Kidney epithelial cell (primary cell): ENCODE data around the gene EEIG2. TPM values are rescaled to one million over a fixed set of nuclear protein-coding genes. Genes with fewer than 3 reads are reported as not detected.

ENCODE experiments used
- DNase-seq: peaks from one replicate; pipeline ENCODE4 v3.0.0-alpha.2; 2010; ENCODE audit warnings: low read depth
- H3K27me3 ChIP-seq: 2 replicates; pipeline ENCODE4 v1.6.0; 2011; ENCODE audit warnings: low read length; ENCODE audit not compliant: control insufficient read depth, insufficient read depth
- H3K36me3 ChIP-seq: 2 replicates; pipeline ENCODE4 v1.5.1; 2011; ENCODE audit warnings: low read length; ENCODE audit not compliant: control insufficient read depth, insufficient read depth
- H3K4me3 ChIP-seq: 2 replicates; pipeline ENCODE4 v1.5.1; 2011; ENCODE audit warnings: low read depth, mild to moderate bottlenecking, control low read depth, low read length
- total RNA-seq: library from RNA; depleted of rRNA; stranded (reverse); fragments of >200 nt; gene quantifications from 2 replicates; pipeline ENCODE4 v1.2.3, GENCODE V29; 2015
- TF ChIP-seq, protein P1 (sequence below): IDR thresholded peaks from 2 replicates; pipeline ENCODE4 v1.5.1; 2011; ENCODE audit warnings: mild to moderate bottlenecking, moderate library complexity, low read length, control low read depth, inconsistent platforms; ENCODE audit not compliant: insufficient read depth, poor library complexity, severe bottlenecking

Gene EEIG2
- total RNA-seq, 1 donor from 2014 or later: 5.2 TPM

DNA sequence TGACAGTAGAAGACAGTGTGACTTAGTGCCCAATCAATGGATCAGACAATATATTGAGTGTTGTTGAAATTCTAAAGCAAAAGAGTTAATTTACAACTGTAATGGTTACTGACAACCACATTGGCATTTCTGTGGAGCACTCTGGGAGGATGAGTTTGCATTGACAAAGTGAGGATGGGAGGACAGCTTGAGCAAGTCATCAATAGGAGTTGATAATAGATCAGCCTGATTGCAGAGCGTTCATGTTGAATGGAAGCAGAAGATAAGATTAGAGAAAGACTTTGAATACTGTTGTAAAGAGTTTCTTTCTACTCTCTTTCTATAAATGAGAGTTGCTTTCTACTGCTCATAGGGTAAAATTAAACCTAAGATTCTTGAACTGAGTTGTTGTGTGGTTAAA lies 3.9 kb downstream of the EEIG2 start:
- no peaks in the 10 kb centered on the region for H3K27me3 ChIP-seq
- H3K4me3 ChIP-seq: no peak overlapping the region
- TF ChIP-seq, protein P1, sequence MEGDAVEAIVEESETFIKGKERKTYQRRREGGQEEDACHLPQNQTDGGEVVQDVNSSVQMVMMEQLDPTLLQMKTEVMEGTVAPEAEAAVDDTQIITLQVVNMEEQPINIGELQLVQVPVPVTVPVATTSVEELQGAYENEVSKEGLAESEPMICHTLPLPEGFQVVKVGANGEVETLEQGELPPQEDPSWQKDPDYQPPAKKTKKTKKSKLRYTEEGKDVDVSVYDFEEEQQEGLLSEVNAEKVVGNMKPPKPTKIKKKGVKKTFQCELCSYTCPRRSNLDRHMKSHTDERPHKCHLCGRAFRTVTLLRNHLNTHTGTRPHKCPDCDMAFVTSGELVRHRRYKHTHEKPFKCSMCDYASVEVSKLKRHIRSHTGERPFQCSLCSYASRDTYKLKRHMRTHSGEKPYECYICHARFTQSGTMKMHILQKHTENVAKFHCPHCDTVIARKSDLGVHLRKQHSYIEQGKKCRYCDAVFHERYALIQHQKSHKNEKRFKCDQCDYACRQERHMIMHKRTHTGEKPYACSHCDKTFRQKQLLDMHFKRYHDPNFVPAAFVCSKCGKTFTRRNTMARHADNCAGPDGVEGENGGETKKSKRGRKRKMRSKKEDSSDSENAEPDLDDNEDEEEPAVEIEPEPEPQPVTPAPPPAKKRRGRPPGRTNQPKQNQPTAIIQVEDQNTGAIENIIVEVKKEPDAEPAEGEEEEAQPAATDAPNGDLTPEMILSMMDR: no peak
- no peaks in the 10 kb centered on the region for H3K36me3 ChIP-seq
- no peak for DNase-seq

DNA sequence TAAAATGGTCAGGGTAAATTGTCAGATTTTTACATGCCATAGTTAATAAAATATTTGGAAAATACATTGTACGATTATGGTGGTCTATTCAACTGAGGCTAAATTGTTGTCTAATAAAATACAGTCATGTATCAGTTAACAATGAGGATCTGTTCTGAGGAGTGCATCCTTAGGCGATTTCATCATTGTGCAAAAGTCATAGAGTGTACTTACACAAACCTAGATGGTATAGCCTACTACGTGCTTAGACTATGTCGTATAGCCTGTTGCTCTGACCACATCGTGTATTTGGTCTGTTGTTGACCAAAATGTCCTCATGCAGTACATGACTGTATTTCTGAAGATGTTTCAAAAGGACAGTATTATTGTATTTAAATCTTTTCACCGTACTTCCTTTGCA lies 5.2 kb downstream of the EEIG2 start:
- no peak for DNase-seq
- no peak overlapping the region for H3K4me3 ChIP-seq
- H3K27me3 ChIP-seq: no peaks in the 10 kb centered on the region
- TF ChIP-seq, protein P1: no peak
- H3K36me3 ChIP-seq: no peaks in the 10 kb centered on the region

DNA sequence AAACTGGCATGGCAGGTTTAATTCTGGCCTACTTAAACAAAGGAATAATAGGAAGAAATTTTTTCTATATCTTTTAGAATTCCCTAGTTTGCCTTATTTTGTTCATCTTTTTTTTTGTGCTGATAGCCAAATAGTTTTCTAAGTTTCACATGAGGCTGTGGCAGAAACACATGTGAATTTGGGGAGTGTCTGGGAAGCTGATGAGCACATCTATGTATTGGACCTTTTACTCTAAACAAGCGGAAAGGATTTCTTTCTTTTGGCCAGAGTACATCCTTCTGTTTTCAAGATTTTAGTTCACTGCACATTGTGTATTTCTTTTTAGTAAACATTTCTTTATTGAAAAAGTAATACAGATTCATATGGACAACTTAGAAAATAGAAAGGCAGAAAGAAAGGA lies 5.6 kb downstream of the EEIG2 start:
- TF ChIP-seq, protein P1: no peak
- Histone ChIP-seq H3K36me3 (no peaks in the 10 kb centered on the region), H3K4me3 (no peak overlapping the region), H3K27me3 (no peaks in the 10 kb centered on the region)
- no peak for DNase-seq

DNA sequence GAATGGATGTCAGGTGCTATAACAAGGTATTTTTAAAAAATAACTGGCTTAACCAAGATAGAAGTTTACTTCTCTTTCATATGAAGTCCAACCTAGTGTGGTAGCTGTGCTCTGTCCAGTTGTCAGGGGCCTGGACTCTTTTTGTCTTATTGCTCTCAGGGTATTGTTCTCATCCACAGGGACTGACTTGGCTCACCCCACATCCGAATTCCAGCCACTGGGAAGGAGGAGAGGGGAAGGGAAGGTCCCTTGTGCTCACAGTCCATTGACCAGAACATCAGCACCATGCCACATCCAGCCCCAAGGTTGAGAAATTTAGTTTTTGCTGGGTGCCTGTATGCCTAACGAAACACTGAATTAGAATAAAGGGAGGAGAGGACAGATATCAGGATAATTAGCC lies 8.7 kb downstream of the EEIG2 start:
- Histone ChIP-seq H3K36me3 (no peaks in the 10 kb centered on the region), H3K4me3 (no peak overlapping the region), H3K27me3 (no peaks in the 10 kb centered on the region)
- no peak for DNase-seq
- TF ChIP-seq, protein P1: no peak

DNA sequence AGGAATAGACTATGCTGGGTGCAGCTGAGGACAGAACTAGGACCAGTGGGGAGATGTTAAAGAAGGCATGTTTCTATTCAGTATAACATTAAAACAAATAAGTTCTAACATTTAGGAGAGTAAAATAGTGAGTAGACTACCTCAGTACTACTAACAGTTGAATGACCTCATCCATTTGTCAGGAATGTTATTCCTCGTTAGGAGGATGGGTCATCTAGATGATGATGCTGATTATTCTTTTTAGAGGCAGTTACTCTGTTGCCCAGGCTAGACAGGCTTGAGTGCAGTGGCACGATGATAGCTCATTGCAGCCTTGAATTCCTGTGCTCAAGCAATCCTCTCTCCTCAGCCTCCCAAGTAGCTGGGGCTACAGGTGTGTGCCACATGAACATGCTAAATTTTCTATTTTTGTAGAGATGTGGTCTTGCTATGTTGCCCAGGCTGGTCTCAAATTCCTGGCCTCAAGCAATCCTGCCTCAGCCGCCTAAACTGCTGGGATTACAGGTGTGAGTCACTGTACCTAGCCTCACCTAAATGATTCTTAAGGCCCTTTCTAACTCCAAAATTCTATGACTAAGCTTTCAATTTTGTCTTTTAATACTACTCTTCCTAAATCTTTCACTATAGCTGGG lies 9.3 kb downstream of the EEIG2 start:
- TF ChIP-seq, protein P1: no peak
- Histone ChIP-seq H3K4me3 (no peak overlapping the region), H3K36me3 (no peaks in the 10 kb centered on the region), H3K27me3 (no peaks in the 10 kb centered on the region)
- DNase-seq: no peak

DNA sequence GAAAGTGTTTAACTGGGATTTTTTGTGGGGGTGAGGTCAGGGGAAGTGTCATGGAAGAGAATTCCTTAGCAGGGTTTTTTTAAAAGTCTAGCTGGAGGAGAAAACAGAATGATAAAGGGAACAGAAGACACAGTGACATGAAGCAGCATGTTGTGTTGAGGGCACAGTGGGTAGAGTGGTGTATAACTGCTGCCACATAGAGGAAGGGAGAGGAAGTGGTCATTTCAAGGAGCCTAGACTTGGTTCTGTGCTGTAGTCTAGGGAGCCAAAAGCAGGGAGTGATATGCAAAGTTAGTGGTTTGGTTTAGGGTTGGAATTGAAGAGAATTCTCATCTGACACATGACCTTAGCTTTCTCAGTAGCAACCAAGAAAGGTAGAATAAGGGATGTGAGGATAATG lies 10.2 kb downstream of the EEIG2 start:
- no peak for DNase-seq
- H3K4me3 ChIP-seq: no peak overlapping the region
- H3K27me3 ChIP-seq: no peaks in the 10 kb centered on the region
- no peaks in the 10 kb centered on the region for H3K36me3 ChIP-seq
- TF ChIP-seq, protein P1: peak; percentile 28
